Measurements from ENCODE around the gene AUH.

DNA sequence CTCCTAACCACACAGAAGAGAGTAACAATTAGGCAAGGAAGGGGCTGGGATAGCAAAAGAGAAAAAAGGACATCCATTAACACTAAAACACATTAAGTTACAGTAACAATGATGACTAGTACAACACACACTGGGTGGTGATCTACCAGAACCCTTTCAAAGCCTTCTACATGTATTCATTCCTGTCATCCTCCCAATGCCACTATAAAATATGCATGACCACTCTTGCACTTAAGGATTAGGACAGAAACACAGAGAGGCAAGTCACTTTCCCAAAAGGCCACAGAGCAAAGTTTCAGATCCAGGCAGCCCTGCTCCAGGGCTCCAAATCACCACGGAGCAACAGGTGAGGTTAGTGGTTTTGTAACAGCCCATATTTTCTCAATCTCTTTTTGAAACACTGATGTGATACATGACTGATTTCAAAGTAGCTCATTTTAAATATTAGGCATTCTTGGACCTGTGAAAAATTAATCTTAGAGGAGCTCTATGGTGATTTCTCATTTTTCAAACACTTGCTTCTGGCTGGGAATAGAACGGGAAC lies 86.7 kb downstream of the AUH start:
- TF ChIP-seq, protein P1, sequence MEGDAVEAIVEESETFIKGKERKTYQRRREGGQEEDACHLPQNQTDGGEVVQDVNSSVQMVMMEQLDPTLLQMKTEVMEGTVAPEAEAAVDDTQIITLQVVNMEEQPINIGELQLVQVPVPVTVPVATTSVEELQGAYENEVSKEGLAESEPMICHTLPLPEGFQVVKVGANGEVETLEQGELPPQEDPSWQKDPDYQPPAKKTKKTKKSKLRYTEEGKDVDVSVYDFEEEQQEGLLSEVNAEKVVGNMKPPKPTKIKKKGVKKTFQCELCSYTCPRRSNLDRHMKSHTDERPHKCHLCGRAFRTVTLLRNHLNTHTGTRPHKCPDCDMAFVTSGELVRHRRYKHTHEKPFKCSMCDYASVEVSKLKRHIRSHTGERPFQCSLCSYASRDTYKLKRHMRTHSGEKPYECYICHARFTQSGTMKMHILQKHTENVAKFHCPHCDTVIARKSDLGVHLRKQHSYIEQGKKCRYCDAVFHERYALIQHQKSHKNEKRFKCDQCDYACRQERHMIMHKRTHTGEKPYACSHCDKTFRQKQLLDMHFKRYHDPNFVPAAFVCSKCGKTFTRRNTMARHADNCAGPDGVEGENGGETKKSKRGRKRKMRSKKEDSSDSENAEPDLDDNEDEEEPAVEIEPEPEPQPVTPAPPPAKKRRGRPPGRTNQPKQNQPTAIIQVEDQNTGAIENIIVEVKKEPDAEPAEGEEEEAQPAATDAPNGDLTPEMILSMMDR (IDR thresholded peaks at IDR 0.05) = no peak
- no peak for TF ChIP-seq EP300 (IDR thresholded peaks at IDR 0.05)
